GM19372 (cell line): ENCODE data around the gene FGF19.

Experiments used
- ATAC-seq: cut with Tn5 transposase; IDR thresholded peaks from one replicate; pipeline ENCODE4 v1.9.1; 2021; ENCODE audit warnings: mild to moderate bottlenecking, low read depth, moderate library complexity; ENCODE audit not compliant: unreplicated experiment

FGF19 gene

DNA sequence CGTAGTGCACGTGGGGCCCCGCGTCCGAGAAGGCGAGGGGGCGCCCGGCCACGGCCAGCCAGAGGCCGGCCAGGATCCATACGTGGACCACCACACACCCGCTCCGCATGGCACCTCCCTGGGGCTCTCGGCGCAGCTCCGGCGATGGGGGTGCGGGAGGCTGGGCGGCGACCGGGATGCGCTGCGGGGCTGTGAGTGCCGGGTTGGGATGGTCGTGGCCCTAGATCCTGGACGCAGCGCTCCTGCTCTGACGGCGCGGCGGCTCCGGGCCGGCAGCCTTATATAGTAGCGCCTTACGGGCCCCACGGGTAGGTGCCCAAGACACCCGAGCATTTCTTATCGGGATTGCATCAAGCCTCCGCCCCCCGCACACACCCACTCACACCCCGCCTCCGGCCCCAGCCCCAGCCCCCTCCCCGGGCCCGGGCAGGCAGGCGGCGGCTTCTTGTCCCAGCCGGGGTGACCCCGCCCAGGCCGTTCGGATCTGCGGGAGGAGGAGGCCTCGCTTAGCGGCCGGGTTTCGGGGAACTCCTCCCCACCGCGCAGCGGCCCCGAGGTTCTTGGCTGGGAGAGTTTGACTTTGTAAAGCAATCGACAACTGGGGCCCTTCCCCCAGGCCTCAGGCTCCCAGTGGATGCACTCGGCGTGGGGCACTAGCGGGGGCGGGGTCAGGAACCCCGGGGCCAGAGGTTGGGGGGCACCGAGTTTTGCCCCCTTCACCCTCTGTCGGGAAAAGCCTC, at the start of gene FGF19:
FGF19 (minus strand) TSS at position 255 of the 740 bp plus-strand sequence; CDS start at position 109, 146 bp downstream.
- no peak for ATAC-seq

DNA sequence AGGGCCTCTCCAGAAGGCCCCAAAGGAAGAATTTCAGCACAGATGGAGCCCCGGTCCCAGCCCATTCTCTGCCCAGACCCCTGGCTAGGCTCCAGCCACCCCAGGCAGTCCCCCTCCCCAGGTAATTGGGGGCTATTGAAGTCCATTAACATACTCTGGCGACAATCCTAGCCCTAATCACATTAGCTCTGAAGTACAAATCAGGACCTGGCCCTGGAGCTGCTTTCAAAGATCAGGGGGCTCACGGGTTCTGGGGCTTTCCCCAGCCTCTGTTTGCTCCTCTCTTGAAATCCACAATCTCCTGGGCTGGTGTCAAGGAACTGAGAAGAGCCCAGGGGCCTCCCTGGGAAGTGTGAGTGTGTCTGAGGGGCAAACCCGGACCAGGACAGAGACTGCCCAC, 49.1 kb upstream of the FGF19 start:
- ATAC-seq: no peak

DNA sequence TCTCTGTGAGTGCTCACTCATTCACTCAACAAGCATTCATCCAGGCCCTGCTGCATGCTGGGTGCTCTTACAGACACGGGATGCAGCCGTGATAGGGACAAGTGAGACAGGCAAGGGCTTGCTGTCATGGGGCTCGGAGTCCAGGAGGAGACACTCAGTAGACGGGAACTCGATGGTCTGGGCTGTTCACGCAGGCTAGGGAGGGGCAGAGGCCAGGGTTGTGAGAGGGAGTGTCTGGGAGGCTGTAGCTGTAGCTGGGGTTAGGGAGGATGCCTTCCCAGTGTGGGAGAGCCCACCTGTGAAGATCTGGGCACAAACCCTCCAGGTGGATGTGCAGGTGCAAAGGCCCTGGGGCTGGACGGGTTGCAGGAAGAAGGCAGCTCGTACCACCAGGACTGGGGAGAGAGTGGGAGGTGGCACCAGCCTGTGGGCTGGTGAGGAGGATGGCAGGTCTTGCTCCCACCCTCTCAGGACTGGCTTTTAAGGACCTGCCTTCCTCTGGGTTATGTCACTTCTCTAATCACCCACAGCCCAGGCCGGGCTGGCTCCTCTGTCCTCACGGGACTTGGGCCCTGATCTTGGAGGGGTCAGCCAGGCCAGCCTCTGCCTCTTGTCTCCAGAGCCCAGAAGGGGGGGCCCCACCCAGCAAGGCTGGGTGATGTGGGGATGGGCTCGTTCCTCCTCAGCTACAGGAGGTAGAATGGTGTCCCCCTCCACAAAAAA, 47.2 kb upstream of the FGF19 start:
- no peak for ATAC-seq

GRCh38 chr11:69750108-69750850, 46.5 kb upstream of the FGF19 start:
- ATAC-seq: no peak

- ATAC-seq: no peak
Measured at GRCh38 chr11:69748637-69749036, 44.8 kb upstream of the FGF19 start.

- ATAC-seq: no peak
Measured at GRCh38 chr11:69746752-69747742, 43.2 kb upstream of the FGF19 start.

- no peak for ATAC-seq
Measured at GRCh38 chr11:69746140-69746539, 42.3 kb upstream of the FGF19 start.

GRCh38 chr11:69745201-69745600, 41.4 kb upstream of the FGF19 start:
- ATAC-seq: no peak

DNA sequence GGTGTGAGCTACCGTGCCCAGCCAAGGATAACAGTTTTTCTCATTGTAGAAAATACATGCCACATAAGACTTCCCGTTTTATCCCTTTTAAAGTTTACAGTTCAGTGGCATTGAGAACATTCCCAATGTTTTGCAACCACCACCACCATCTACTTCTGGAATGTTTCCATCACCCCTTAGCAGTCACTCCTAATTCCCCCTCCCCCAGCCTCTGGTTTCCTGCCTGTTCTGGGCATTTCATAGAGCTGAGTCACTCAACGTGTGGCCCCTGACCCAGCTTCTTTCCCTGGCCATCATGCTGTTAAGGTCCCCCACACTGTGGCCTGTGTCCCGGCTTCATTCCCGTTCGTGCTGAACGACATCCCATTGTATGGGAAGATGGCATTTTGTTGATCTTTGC, 40.6 kb upstream of the FGF19 start:
- ATAC-seq: no peak

DNA sequence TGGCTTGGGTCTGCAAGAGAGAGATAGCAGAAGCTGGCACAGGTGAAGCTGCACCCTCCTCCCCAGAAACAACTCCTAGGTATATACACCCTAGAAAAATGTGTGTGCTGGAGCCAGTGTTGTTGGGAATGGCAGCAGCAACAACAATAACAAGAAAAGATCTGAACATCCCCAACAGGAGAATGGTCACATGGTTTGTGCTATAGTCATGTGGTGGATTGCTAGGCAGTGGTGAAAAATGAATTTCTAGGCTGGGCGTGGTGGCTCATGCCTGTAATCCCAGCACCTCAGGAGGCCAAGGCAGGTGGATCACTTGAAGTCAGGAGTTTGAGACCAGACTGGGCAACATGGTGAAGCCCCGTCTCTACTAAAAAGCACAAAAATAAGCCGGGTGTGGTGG, 31.0 kb upstream of the FGF19 start:
- ATAC-seq: no peak

- ATAC-seq: no peak
Measured at GRCh38 chr11:69734367-69734766, 30.5 kb upstream of the FGF19 start.

GRCh38 chr11:69732910-69733309, 29.1 kb upstream of the FGF19 start:
- ATAC-seq: no peak

DNA sequence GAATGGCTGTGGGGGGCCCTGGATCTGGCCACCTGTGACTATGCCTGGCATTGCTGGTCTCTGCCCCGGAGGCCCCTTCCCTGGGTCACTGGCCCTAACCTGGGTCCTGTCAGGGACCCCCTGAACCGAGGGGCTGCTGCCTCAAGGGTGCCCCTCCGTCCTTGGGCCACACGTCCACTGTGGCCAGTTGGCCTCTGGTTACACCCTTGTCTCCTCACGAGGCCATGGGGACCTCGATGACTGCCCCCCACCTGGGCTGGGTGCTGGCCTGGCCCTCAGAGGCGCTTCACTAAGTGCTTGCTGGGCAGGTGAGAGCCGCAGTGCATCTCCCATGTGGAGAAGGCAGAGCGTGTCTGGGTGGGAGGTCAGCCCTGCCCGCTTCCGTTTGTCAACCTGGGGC, 27.3 kb upstream of the FGF19 start:
- ATAC-seq: no peak

- no peak for ATAC-seq
Measured at GRCh38 chr11:69730500-69730899, 26.7 kb upstream of the FGF19 start.

- ATAC-seq: no peak
Measured at GRCh38 chr11:69729252-69729651, 25.4 kb upstream of the FGF19 start.

GRCh38 chr11:69727266-69727665, 23.4 kb upstream of the FGF19 start:
- ATAC-seq: no peak

DNA sequence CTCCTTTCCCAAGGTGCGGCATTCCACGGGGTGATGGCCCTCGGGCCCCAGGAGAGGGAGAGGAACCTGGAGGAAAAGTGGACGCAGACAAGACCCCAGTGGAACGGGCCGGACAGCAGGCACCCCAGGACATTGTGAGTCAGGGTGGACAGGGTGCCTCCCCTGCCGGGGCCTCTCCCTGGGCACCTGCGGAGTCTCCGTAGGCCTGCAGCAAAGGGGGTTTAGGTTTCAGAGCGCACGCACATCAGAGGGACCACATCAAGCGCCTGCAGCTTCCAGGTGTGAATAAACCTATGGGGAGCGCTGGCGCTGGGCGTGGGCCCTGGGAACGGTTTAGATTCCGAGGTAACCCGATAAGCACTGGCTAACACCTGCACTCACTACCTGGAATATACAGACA, 22.7 kb upstream of the FGF19 start:
- ATAC-seq: no peak

DNA sequence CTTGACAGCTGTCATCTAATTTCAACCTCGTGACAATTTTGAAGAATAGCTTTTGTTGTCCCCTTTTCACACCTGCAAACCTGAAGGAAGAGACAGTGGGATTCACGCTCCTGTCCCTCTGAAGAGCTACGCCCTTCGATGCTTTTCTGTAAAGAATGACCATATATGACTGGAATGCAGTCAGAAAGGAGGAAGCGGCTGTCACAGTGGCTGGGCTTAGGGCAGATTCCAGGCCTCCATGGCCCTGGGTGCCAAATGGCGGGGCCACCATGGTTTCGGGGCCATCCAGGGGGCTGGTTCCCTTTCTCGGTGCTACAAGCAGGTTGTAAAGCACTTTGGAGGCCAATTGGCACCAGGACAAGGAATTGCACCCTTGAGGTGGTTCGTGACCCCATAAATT, 22.2 kb upstream of the FGF19 start:
- no peak for ATAC-seq

DNA sequence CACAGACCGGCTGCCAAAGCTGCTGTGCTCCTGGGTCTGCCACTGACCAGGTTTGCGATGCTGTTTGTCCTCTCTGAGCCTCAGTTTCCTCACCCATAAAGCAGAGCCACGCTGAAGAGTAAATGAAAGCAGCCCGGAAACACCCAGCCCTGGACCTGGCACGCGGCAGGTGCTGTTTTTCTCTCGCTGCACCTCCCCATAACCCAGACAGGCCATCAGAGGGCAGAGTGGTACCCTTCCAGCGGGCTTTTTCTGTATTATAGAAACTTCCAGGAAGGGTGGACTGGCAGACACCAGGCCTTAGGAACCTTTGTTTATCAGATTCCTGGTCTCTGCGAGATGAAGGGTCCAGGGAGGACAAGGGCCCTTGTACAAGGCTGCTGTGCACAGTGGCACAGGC, 17.9 kb upstream of the FGF19 start:
- no peak for ATAC-seq

DNA sequence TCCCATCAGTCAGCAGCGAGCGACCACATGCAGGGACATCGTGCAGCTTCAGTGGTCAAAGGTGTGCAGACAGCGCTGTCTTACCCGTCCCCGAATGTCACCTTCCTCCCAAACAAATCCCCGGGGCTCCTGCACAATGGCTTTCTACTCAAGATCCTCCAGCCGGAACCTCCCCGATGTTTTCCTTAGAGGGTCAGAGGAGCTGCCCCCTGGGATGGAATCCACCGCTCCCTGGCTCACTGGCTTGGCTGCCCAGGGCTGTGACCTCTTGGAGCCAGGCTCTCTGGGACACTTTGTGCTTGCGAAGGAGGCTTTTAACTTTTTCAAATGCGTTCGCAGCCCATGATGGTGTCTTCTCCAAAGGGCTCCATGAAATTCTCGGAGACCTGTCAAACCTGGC, 17.3 kb upstream of the FGF19 start:
- no peak for ATAC-seq
